ENCODE results near the gene NTRK3.

NTRK3 gene

GRCh38 chr15:88274553-88275460 lies 18.3 kb upstream of the NTRK3 start:
- H3K4me3 ChIP-seq (ENCODE audit: low read length), result no peak overlapping the region
- TF ChIP-seq CTCF (IDR thresholded peaks at IDR 0.05; ENCODE audit: insufficient read depth, low read depth, low read length, missing control alignments), result peak; percentile 73

GRCh38 chr15:88272421-88272820 lies 15.9 kb upstream of the NTRK3 start:
- TF ChIP-seq CTCF (IDR thresholded peaks at IDR 0.05; ENCODE audit: insufficient read depth, low read depth, low read length, missing control alignments), result no peak

More at GRCh38 chr15:88274553-88275460, 18.3 kb upstream of the NTRK3 start:
- peak; percentile 41 for DNase-seq (ENCODE audit: low read depth)

GRCh38 chr15:88269356-88270062 lies 13.0 kb upstream of the NTRK3 start:
- DNase-seq (ENCODE audit: low read depth), result no peak
- no peak for TF ChIP-seq CTCF (IDR thresholded peaks at IDR 0.05; ENCODE audit: insufficient read depth, low read depth, low read length, missing control alignments)
- H3K4me3 ChIP-seq (ENCODE audit: low read length), result no peak overlapping the region

More at GRCh38 chr15:88272421-88272820, 15.9 kb upstream of the NTRK3 start:
- DNase-seq (ENCODE audit: low read depth), result no peak
- no peak overlapping the region for H3K4me3 ChIP-seq (ENCODE audit: low read length)

GRCh38 chr15:88267720-88268119 lies 11.2 kb upstream of the NTRK3 start:
- H3K4me3 ChIP-seq (ENCODE audit: low read length), result no peak overlapping the region
- no peak for TF ChIP-seq CTCF (IDR thresholded peaks at IDR 0.05; ENCODE audit: insufficient read depth, low read depth, low read length, missing control alignments)
- DNase-seq (ENCODE audit: low read depth), result no peak

GRCh38 chr15:88266170-88266569 lies 9.6 kb upstream of the NTRK3 start:
- H3K4me3 ChIP-seq (ENCODE audit: low read length), result no peak overlapping the region
- TF ChIP-seq CTCF (IDR thresholded peaks at IDR 0.05; ENCODE audit: insufficient read depth, low read depth, low read length, missing control alignments), result no peak
- DNase-seq (ENCODE audit: low read depth), result no peak

GRCh38 chr15:88264622-88265021 lies 8.1 kb upstream of the NTRK3 start:
- DNase-seq (ENCODE audit: low read depth), result no peak
- TF ChIP-seq CTCF (IDR thresholded peaks at IDR 0.05; ENCODE audit: insufficient read depth, low read depth, low read length, missing control alignments), result no peak
- no peak overlapping the region for H3K4me3 ChIP-seq (ENCODE audit: low read length)
